ENCODE measurements around the gene SLC26A11.

DNA sequence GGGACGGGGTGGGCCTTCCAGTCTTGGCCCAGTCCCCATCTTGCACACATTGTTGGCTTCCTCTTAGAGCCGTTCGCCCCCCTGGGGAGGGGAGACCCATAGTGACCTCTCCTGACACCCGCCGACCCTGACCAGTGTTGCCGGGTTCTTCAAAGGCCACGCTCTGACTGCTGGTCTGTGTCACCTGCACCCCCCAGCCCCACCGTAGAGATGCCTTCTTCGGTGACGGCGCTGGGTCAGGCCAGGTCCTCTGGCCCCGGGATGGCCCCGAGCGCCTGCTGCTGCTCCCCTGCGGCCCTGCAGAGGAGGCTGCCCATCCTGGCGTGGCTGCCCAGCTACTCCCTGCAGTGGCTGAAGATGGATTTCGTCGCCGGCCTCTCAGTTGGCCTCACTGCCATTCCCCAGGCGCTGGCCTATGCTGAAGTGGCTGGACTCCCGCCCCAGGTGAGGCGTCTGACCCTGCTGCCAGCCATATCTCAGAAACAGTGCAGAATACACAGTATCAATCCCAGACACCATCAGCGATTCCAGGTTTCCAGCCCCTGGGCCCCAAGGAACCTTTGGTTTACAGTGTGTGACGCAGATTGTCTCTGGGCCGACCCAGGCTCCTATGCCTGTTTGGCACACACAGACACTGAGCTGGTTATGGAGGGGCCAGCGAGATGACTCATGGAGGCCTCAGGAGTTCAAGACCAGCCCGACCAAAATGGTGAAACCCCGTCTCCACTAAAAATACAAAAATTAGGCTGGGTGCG lies 1.3 kb downstream of the SLC26A11 start:
- TF ChIP-seq, protein P1, sequence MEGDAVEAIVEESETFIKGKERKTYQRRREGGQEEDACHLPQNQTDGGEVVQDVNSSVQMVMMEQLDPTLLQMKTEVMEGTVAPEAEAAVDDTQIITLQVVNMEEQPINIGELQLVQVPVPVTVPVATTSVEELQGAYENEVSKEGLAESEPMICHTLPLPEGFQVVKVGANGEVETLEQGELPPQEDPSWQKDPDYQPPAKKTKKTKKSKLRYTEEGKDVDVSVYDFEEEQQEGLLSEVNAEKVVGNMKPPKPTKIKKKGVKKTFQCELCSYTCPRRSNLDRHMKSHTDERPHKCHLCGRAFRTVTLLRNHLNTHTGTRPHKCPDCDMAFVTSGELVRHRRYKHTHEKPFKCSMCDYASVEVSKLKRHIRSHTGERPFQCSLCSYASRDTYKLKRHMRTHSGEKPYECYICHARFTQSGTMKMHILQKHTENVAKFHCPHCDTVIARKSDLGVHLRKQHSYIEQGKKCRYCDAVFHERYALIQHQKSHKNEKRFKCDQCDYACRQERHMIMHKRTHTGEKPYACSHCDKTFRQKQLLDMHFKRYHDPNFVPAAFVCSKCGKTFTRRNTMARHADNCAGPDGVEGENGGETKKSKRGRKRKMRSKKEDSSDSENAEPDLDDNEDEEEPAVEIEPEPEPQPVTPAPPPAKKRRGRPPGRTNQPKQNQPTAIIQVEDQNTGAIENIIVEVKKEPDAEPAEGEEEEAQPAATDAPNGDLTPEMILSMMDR (IDR thresholded peaks at IDR 0.05): no peak
- TF ChIP-seq POLR2A (IDR thresholded peaks at IDR 0.05): no peak
- no peak for TF ChIP-seq POLR2AphosphoS5 (IDR thresholded peaks at IDR 0.05)
- no peak for TF ChIP-seq EP300 (IDR thresholded peaks at IDR 0.05)
